Keratinocyte (primary cell): ENCODE measurements around the gene CNOT4. TPM values are rescaled to one million over a fixed set of nuclear protein-coding genes. Genes with fewer than 3 reads are reported as not detected.

Source experiments
- DNase-seq: peaks from one replicate; pipeline ENCODE4 v3.0.0-alpha.2; 2011; ENCODE audit warnings: low read depth, missing footprints, low spot score
- FAIRE-seq: peaks from 2 replicates; lab custom pipeline; 2011; peaks lifted over from hg19 to GRCh38; lab: Jason Lieb, UNC
- H2AFZ ChIP-seq: 2 replicates; pipeline ENCODE4 v1.6.0; 2012; ENCODE audit warnings: low read length, control low read depth, inconsistent platforms; ENCODE audit not compliant: control insufficient read depth
- H3K27ac ChIP-seq: 2 replicates; pipeline ENCODE4 v1.5.1; 2011; ENCODE audit warnings: low read length; ENCODE audit not compliant: control insufficient read depth, insufficient read depth
- H3K27me3 ChIP-seq: 3 replicates; pipeline ENCODE4 v1.6.0; 2011; ENCODE audit warnings: low read length; ENCODE audit not compliant: control insufficient read depth, insufficient read depth; ENCODE audit errors: extremely low read depth
- H3K36me3 ChIP-seq, 2 experiments: 2 replicates in 1 of 2; 3 replicates in 1 of 2; pipeline ENCODE4 v1.5.1; 2011; ENCODE audit warnings: low read length in 2 of 2, mild to moderate bottlenecking in 1 of 2; ENCODE audit not compliant: control insufficient read depth in 2 of 2, insufficient read depth in 2 of 2; ENCODE audit errors: extremely low read depth in 1 of 2
- H3K4me1 ChIP-seq: 3 replicates; pipeline ENCODE4 v1.5.1; 2011; ENCODE audit warnings: low read length; ENCODE audit not compliant: control insufficient read depth, insufficient read depth; ENCODE audit errors: extremely low read depth
- H3K4me2 ChIP-seq: 3 replicates; pipeline ENCODE4 v1.6.0; 2011; ENCODE audit warnings: low read depth, low read length; ENCODE audit not compliant: control insufficient read depth, insufficient read depth; ENCODE audit errors: extremely low read depth
- H3K4me3 ChIP-seq, 3 experiments: fragments of 200-600 bp in 1 of 3; sonication (generic) in 1 of 3; 2 replicates in 2 of 3; 3 replicates in 1 of 3; pipeline ENCODE4 v1.5.1; 2011 to 2016; ENCODE audit warnings: low read length in 3 of 3, mild to moderate bottlenecking in 3 of 3, control low read depth in 2 of 3, inconsistent platforms in 1 of 3, low read depth in 1 of 3, mixed read lengths in 1 of 3, mixed run types in 1 of 3, moderate library complexity in 1 of 3; ENCODE audit not compliant: control insufficient read depth in 2 of 3, insufficient read depth in 2 of 3; ENCODE audit errors: extremely low read depth in 1 of 3
- H3K79me2 ChIP-seq: 2 replicates; pipeline ENCODE4 v1.6.0; 2012; ENCODE audit warnings: low read length; ENCODE audit not compliant: control insufficient read depth, insufficient read depth
- H3K9ac ChIP-seq: 3 replicates; pipeline ENCODE4 v1.6.0; 2011; ENCODE audit warnings: low read length; ENCODE audit not compliant: control insufficient read depth, insufficient read depth; ENCODE audit errors: extremely low read depth
- H3K9me1 ChIP-seq: 3 replicates; pipeline ENCODE4 v1.6.0; 2011; ENCODE audit warnings: low read length; ENCODE audit not compliant: control insufficient read depth, insufficient read depth; ENCODE audit errors: extremely low read depth
- H3K9me3 ChIP-seq: 2 replicates; pipeline ENCODE4 v1.5.1; 2012; ENCODE audit warnings: low read depth, low read length; ENCODE audit not compliant: control insufficient read depth
- H4K20me1 ChIP-seq: 3 replicates; pipeline ENCODE4 v1.6.0; 2011; ENCODE audit warnings: low read length; ENCODE audit not compliant: control insufficient read depth, insufficient read depth; ENCODE audit errors: extremely low read depth
- EZH2 ChIP-seq: IDR thresholded peaks from one replicate; pipeline ENCODE4 v1.6.1; 2012; ENCODE audit warnings: inconsistent platforms, mild to moderate bottlenecking, low read length, moderate library complexity
- dilution Hi-C: fragments of 300-500 bp; cut with MboI; formaldehyde crosslinking; loops from one replicate; pipeline ENCODE4 v1.7.0; 2020; ENCODE audit warnings: low sequenced_read_pairs; ENCODE audit not compliant: extremely low pct_ligation_motif_present
- polyA plus RNA-seq, 5 experiments: library from polyadenylated mRNA; depleted of rRNA in 3 of 5; stranded (reverse) in 3 of 5; stranded (forward) in 1 of 5; unstranded in 1 of 5; fragments of >200 nt; gene quantifications; 1 replicate in 1 of 5; 2 replicates in 3 of 5; 3 replicates in 1 of 5; pipeline versions ENCODE4 v1.2.1 to v1.2.3, GENCODE V29; 2011 to 2012; ENCODE audit warnings: missing spikeins in 2 of 5, low read depth in 1 of 5, low replicate concordance in 1 of 5
- TF ChIP-seq, protein P1 (sequence below), 3 experiments: IDR thresholded peaks in 1 of 3; conservative IDR thresholded peaks in 1 of 3; optimal IDR thresholded peaks in 1 of 3; 2 replicates in 2 of 3; 3 replicates in 1 of 3; pipeline versions ENCODE3 to v1.5.1; 2011; ENCODE audit warnings: low read length in 3 of 3, mild to moderate bottlenecking in 3 of 3, moderate library complexity in 2 of 3, control low read depth in 1 of 3, inconsistent platforms in 1 of 3; ENCODE audit not compliant: insufficient read depth in 2 of 3; ENCODE audit errors: extremely low read depth in 1 of 3

The CNOT4 gene
- polyA plus RNA-seq, 1 donor (not counting 4 experiments of a cell fraction or from before 2014, with no cell fraction given) = 11.4 TPM

GRCh38 chr7:135449436-135449835 lies 60.5 kb downstream of the CNOT4 start:
- dilution Hi-C loops = no loop called here
- Histone ChIP-seq H2AFZ (no peak overlapping the region), H3K79me2 (peaks cover 34% of the 10 kb centered on the region), H3K9ac (no peak overlapping the region), H3K36me3 (no peaks in the 10 kb centered on the region), H3K27me3 (no peaks in the 10 kb centered on the region), H3K27ac (no peak overlapping the region), H3K4me1 (peaks cover 5% of the 10 kb centered on the region), H3K9me3 (no peaks in the 10 kb centered on the region), H4K20me1 (peaks cover 3% of the 10 kb centered on the region), H3K4me2 (no peak overlapping the region), H3K9me1 (peaks cover 3% of the 10 kb centered on the region), H3K4me3 (no peak overlapping the region)
- TF ChIP-seq, protein P1, sequence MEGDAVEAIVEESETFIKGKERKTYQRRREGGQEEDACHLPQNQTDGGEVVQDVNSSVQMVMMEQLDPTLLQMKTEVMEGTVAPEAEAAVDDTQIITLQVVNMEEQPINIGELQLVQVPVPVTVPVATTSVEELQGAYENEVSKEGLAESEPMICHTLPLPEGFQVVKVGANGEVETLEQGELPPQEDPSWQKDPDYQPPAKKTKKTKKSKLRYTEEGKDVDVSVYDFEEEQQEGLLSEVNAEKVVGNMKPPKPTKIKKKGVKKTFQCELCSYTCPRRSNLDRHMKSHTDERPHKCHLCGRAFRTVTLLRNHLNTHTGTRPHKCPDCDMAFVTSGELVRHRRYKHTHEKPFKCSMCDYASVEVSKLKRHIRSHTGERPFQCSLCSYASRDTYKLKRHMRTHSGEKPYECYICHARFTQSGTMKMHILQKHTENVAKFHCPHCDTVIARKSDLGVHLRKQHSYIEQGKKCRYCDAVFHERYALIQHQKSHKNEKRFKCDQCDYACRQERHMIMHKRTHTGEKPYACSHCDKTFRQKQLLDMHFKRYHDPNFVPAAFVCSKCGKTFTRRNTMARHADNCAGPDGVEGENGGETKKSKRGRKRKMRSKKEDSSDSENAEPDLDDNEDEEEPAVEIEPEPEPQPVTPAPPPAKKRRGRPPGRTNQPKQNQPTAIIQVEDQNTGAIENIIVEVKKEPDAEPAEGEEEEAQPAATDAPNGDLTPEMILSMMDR (optimal IDR thresholded peaks at IDR 0.05 in 1 of 3, IDR thresholded peaks at IDR 0.05 in 1 of 3, conservative IDR thresholded peaks at IDR 0.05 in 1 of 3; ENCODE audit: extremely low read depth in 1 of 3, insufficient read depth in 2 of 3, low read length in 3 of 3) = no peak
- TF ChIP-seq EZH2 = no peak
- FAIRE-seq (no peak), DNase-seq (no peak)

- Histone ChIP-seq H4K20me1 (peaks cover 3% of the 10 kb centered on the region), H3K4me1 (peaks cover 5% of the 10 kb centered on the region), H3K27ac (no peak overlapping the region), H3K79me2 (peaks cover 38% of the 10 kb centered on the region), H3K27me3 (no peaks in the 10 kb centered on the region), H3K9ac (no peak overlapping the region), H3K4me2 (no peak overlapping the region), H2AFZ (no peak overlapping the region), H3K4me3 (no peak overlapping the region), H3K9me3 (no peaks in the 10 kb centered on the region), H3K36me3 (peaks cover 0 to 2% of the 10 kb centered on the region in 2 experiments), H3K9me1 (peaks cover 3% of the 10 kb centered on the region)
- dilution Hi-C loops = no loop called here
- DNase-seq (no peak), FAIRE-seq (no peak)
- no peak for TF ChIP-seq EZH2
- TF ChIP-seq, protein P1 (optimal IDR thresholded peaks at IDR 0.05 in 1 of 3, IDR thresholded peaks at IDR 0.05 in 1 of 3, conservative IDR thresholded peaks at IDR 0.05 in 1 of 3; ENCODE audit: extremely low read depth in 1 of 3, insufficient read depth in 2 of 3, low read length in 3 of 3) = no peak
Observed at GRCh38 chr7:135448753-135449152, 61.1 kb downstream of the CNOT4 start.
